Measurements from ENCODE around the gene NSRP1.

GRCh38 chr17:30165960-30166359, 49.3 kb downstream of the NSRP1 start:
- no peak for TF ChIP-seq CTCF (IDR thresholded peaks at IDR 0.05)
- TF ChIP-seq ZFX (IDR thresholded peaks at IDR 0.05; ENCODE audit: borderline replicate concordance) = no peak

Measured in 22Rv1 (cell line).